ENCODE measurements around the gene NUP42. TPM values are rescaled to one million over a fixed set of nuclear protein-coding genes. Genes with fewer than 3 reads are reported as not detected.

NUP42 gene
- total RNA-seq, 6 experiments from 2014 or later = 13.5 to 19.9 (median 19.1) TPM

GRCh38 chr7:23210506-23210905, 28.7 kb downstream of the NUP42 start:
- H3K4me3 Mint-ChIP-seq = no peak overlapping the region
- no peak overlapping the region for H3K27ac Mint-ChIP-seq
- peaks cover 11% of the 10 kb centered on the region for H3K4me1 Mint-ChIP-seq (ENCODE audit: low read depth)
- no peaks in the 10 kb centered on the region for H3K9me3 Mint-ChIP-seq
- TF ChIP-seq CTCF (IDR thresholded peaks at IDR 0.05) = no peak
- H3K36me3 Mint-ChIP-seq (ENCODE audit: low read depth) = no peaks in the 10 kb centered on the region
- H3K27me3 Mint-ChIP-seq (ENCODE audit: insufficient read depth) = peaks cover 2% of the 10 kb centered on the region; the same call in 1 of the 2 replicates
- DNase-seq = no peak

- no peak for TF ChIP-seq CTCF (IDR thresholded peaks at IDR 0.05)
- Mint-ChIP-seq H3K27ac (no peak overlapping the region), H3K36me3 (ENCODE audit: low read depth) (no peaks in the 10 kb centered on the region), H3K9me3 (no peaks in the 10 kb centered on the region), H3K4me3 (no peak overlapping the region), H3K4me1 (ENCODE audit: low read depth) (peaks cover 11% of the 10 kb centered on the region), H3K27me3 (ENCODE audit: insufficient read depth) (peaks cover 5% of the 10 kb centered on the region; the same call in 1 of the 2 replicates)
- DNase-seq = no peak
Measured at GRCh38 chr7:23211589-23211988, 29.7 kb downstream of the NUP42 start.

- TF ChIP-seq CTCF (IDR thresholded peaks at IDR 0.05) = no peak
- Mint-ChIP-seq H3K9me3 (no peaks in the 10 kb centered on the region), H3K4me3 (no peak overlapping the region), H3K36me3 (ENCODE audit: low read depth) (no peaks in the 10 kb centered on the region), H3K4me1 (ENCODE audit: low read depth) (peaks cover 9% of the 10 kb centered on the region), H3K27ac (no peak overlapping the region), H3K27me3 (ENCODE audit: insufficient read depth) (peaks cover 5% of the 10 kb centered on the region; the same call in 1 of the 2 replicates)
- no peak for DNase-seq
Measured at GRCh38 chr7:23212395-23212794, 30.5 kb downstream of the NUP42 start.

GRCh38 chr7:23212841-23213240, 31.0 kb downstream of the NUP42 start:
- no peak overlapping the region for H3K4me3 Mint-ChIP-seq
- H3K27ac Mint-ChIP-seq = no peak overlapping the region
- H3K4me1 Mint-ChIP-seq (ENCODE audit: low read depth) = peaks cover 5% of the 10 kb centered on the region
- H3K27me3 Mint-ChIP-seq (ENCODE audit: insufficient read depth) = peaks cover 5% of the 10 kb centered on the region; the same call in 1 of the 2 replicates
- TF ChIP-seq CTCF (IDR thresholded peaks at IDR 0.05) = no peak
- DNase-seq = no peak
- H3K36me3 Mint-ChIP-seq (ENCODE audit: low read depth) = no peaks in the 10 kb centered on the region
- no peaks in the 10 kb centered on the region for H3K9me3 Mint-ChIP-seq

GRCh38 chr7:23213755-23214154, 31.9 kb downstream of the NUP42 start:
- Mint-ChIP-seq H3K4me3 (no peak overlapping the region), H3K27me3 (ENCODE audit: insufficient read depth) (peaks cover 5% of the 10 kb centered on the region; the same call in 1 of the 2 replicates), H3K27ac (no peak overlapping the region), H3K4me1 (ENCODE audit: low read depth) (no peaks in the 10 kb centered on the region), H3K36me3 (ENCODE audit: low read depth) (no peaks in the 10 kb centered on the region), H3K9me3 (no peaks in the 10 kb centered on the region)
- no peak for DNase-seq
- TF ChIP-seq CTCF (IDR thresholded peaks at IDR 0.05) = no peak

GRCh38 chr7:23214423-23214822, 32.6 kb downstream of the NUP42 start:
- Mint-ChIP-seq H3K4me1 (ENCODE audit: low read depth) (no peaks in the 10 kb centered on the region), H3K27ac (no peak overlapping the region), H3K36me3 (ENCODE audit: low read depth) (no peaks in the 10 kb centered on the region), H3K27me3 (ENCODE audit: insufficient read depth) (peaks cover 5% of the 10 kb centered on the region; the same call in 1 of the 2 replicates), H3K4me3 (no peak overlapping the region), H3K9me3 (no peaks in the 10 kb centered on the region)
- TF ChIP-seq CTCF (IDR thresholded peaks at IDR 0.05) = no peak
- DNase-seq = no peak
